ENCODE data around the gene AOPEP.

DNA sequence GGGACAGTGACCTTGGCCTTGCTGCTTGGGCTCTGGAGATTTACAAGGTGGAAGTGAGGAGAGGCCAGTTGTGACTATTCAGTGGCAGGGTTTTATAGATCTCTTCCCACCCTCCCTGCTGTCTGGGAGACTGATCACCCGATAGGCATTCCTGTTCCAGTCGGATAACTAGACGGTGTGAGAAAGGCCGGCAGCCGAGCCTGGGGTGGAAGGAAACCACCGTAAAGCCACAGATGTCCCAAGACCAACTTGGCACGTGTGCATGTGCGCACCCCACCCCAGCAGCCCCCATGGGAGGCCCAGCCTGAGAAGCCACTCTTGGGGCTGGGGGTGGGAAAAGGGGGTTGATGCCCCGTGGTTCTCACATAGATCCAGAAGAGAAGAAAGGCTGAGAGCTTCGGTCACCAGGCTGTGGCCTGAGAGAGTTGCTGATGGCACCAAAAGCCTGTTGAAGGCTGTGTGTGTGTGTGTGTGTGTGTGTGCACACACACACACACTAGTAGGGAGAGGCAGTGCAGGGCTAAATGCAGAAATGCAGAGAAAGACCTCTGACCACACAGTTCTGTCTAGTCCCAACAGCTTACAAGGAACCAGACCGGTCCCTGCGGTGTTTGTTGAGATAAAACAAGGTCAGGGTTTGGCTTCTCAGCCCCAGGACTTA, 365.2 kb downstream of the AOPEP start:
- TF ChIP-seq, protein P1, sequence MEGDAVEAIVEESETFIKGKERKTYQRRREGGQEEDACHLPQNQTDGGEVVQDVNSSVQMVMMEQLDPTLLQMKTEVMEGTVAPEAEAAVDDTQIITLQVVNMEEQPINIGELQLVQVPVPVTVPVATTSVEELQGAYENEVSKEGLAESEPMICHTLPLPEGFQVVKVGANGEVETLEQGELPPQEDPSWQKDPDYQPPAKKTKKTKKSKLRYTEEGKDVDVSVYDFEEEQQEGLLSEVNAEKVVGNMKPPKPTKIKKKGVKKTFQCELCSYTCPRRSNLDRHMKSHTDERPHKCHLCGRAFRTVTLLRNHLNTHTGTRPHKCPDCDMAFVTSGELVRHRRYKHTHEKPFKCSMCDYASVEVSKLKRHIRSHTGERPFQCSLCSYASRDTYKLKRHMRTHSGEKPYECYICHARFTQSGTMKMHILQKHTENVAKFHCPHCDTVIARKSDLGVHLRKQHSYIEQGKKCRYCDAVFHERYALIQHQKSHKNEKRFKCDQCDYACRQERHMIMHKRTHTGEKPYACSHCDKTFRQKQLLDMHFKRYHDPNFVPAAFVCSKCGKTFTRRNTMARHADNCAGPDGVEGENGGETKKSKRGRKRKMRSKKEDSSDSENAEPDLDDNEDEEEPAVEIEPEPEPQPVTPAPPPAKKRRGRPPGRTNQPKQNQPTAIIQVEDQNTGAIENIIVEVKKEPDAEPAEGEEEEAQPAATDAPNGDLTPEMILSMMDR (IDR thresholded peaks at IDR 0.05) = no peak
- TF ChIP-seq POLR2A (IDR thresholded peaks at IDR 0.05) = no peak

All from heart left ventricle (tissue), 13 donors.